GM21786 (cell line): ENCODE measurements around the gene METTL16.

Experiments
- ATAC-seq: cut with Tn5 transposase; IDR thresholded peaks from one replicate; pipeline ENCODE4 v1.9.1; 2021; ENCODE audit not compliant: unreplicated experiment

METTL16 gene

GRCh38 chr17:2397247-2398171 lies 114.2 kb downstream of the METTL16 start:
- no peak for ATAC-seq

DNA sequence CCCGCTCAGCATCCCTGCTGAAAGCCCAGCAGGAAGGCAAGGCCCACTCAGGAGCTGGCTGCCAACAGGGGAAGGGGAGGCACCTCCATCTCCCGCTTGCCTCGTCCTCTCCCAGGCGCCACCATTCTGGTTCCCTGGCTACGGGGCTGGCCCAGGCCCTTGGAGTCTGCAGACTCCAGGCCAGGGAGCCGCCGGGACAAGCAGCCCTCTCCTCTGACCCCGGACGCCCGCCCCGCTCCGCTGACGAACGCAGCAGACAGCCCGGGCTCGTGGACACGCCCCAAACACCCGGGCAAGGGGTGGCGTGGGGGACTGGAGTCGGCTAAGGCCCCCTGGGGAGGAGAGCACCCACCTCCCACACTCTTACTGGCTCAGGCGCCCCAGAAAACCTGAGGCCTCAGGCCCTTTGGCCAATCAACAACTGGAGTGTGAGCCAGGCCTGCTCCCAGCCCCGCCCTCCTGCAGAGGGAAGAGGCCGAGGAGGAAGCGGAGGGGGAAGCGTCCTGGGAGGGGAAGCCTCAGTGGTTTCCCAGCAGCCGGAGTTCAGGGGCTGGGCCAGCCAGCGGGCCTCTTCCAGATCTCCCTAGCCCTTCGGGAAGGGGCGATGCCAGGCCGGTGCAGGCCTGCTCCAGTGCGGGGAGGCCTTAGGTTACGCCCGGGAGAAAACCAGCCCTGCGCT lies 115.0 kb downstream of the METTL16 start:
- peak; percentile 16 for ATAC-seq

DNA sequence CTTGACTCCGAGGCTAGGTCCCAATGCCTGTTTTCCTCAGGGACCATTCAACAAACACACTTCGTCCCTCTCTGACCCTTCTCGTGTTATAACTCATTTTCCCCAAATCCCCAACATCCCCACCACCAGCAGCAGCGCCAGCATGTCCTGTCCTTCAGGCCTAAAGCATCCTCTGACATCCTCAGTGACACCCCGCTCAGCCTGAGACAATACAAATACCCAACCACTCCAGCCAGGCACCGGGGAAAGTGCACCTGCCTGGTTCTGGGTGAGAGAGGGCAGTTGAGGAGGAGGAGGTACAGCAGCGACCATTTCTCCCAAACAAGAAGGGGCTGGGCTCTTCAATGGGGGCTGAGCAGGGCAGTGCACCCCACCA lies 115.5 kb downstream of the METTL16 start:
- no peak for ATAC-seq

DNA sequence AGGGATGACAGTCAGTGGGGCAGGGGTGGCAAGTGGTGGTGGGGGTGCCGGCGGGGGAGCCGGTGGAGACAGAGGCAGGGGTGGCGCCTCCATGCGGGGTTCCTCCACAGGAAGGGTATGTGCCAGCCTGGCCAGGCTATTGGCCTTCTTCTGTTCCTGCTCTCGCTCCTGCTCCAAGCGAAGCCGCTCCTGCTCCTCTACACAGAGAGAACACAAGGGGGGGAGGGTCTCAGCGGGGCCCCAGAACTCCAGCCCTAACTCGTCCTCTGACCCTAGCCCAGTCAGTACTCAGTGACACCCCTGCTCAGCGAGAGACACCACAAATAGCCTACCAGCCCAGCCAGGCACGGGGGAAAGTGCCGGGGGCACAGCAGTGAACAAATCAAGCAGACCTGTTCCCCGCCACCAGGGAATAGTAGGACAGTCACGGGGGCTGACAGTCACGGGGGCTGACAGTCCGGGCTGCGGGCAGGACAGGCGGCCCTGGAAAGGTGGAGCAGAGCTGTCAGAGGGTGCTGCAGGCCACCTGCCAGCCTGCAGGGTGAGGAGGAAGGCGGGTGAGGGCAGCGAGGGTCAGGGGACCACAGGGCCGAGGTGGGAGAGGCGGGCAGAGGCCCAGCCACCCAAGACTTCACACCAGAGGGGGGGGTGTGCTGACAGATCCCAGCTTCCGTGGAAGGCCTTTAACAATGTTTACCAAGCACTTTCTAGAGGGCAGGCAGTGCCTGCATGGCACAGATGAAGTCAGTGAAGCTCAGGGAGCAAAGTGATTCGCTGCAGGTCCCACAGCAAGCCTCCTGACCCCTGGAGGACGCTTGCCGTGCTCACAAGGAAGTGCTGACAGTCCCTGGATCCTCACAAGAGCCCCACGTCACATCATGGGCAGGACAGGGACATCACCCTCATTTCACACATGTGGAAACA lies 116.2 kb downstream of the METTL16 start:
- no peak for ATAC-seq

- no peak for ATAC-seq
Measured at GRCh38 chr17:2394775-2395201, 116.9 kb downstream of the METTL16 start.

DNA sequence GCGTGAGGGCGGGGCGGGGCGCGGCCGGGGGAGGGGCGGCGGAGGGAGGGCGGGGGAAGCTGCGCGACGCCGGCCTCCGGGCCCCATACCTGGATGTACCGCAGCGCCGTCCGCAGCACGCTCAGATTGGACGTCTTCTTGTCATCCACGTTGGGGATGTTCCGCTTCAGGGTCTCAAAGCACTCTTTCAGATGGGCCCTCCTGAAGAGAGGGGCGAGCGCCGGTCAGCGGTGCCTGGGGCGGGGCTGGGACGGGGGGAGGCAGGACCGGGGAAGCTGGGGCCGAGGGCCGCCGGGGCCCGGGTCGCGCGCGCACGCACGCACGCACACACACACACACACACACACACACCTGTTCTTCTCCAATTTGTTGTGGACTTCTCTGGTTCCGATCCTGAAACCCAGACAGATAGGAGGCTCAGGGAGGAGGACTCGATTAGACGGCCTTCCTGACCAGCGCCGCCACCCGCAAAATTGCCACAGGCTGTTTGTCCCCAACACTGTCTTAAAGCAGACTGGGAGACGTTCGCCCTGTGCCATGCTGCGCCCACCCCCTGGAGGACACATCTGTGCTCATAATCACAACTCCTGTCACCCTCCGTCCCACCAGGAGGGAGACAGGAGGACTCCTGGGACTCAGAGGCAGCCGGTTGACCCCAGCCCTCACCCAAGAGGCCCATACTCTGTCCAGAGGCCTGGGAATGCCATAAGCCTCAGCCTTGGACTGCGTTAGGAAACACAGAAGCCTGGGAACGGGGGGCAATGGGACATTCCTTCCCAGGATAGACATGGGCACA lies 117.5 kb downstream of the METTL16 start:
- ATAC-seq = no peak

DNA sequence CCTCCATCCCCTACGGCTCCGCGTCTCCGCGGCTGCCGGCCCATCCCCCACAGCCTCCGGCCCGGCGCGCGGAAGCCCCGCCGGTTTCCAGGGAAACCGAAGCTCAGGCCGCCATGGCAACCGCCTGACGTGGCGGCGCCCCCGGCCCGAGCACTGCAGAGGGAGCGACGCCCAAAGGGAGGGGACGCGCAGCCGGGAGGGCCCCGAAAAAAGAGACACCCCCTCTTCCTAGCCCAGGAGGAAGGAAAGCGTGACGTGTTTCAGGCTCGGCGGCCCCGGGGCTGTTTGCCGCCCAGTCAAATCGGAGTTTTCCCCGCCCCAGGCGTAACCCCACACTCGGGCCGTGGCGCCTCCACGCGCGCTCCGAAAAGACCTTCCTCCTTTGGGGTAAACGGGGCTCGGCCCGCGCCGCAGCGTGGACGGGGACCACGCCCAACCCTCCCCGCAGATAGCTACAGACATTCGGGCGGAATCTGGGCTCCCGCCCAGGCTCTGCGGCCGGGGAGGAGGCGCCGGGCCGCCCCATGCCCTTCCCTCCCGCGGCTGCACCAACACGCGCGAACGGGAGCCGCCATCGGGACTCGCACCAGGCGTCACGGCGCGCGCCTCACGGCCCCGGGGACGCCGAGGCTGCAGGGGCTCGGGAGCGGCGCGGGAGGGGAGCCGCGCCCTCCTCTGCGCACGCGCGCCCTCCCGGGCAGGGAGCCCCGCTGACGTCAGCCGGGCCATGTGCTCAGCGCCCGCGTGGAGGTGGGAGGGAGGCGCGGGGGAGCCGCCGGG lies 118.3 kb downstream of the METTL16 start:
- peak; percentile 24 for ATAC-seq

DNA sequence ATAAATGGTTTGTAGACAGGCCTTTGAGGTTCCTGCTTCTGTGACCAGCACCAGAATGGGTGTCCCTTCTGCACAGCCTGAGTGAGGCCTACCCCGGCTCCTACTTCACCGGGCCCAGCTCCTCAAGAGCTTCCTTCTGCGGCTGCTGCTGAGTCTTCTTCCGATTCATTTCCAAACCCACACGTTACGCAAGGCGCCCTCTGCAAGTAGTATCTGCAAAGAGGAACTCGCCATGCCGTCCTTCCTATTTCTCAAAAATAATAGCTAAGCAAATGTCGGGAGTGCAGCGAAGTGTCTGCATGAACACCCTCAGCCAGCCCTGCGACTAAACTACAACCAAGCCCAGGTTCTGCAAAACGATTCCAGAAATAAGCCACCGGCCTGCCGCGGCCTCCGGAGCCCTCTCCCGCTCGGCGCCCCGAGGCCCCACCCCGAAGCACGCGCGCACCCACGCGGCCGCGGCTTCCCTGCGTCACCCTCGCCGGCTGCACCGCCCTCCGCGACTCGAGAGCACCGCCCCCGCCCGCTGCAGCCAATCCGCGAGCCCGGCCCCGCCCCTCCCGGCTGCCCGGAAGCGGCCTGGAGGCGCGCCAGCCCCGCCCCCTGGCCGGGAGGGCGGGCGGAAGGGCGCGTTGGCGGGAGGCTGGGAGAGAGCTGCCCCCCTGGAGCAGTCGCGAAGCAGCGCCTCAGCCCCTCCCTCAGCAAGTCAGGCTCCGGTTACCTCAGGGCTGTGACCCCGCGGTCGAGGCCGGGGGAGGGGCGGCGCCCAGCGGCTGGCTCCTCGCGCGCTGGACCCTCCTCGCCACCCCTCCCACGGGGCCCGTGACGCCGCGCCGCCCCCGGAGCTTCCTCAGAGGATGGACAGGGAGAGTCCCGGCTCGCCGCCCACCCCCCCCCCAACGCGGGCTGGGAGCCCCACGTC lies 119.2 kb downstream of the METTL16 start:
- ATAC-seq = peak; percentile 44

- no peak for ATAC-seq
Measured at GRCh38 chr17:2391597-2392251, 120.0 kb downstream of the METTL16 start.

DNA sequence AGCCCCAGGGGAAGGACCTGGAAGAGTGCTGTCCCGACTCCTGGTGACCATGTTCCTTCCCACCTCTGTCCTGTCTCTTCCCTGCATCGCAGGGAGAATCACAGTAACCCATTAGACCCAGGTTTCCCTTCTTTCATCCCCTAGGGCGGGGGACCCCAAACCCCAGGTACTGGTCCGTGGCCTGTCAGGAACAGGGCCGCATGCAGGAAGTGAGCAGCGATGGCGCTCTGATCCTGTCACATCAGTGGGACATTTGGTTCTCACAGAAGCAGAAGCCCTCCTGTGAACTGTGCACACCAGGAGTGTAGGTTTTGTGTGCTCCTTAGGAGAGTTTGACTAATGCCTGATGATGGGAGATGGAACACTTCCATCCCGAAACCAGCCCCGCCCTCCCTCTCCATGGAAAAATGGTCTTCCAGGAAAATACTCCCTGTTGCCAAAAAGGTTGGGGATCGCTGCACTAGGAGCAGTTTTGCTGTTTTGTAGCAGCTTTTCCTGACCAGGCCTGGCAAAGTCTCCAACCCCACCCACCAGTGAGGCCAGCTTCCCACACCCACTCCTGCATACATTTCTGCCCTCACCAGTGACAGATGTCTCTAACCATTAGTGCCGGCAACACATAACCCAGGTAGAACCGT lies 121.4 kb downstream of the METTL16 start:
- no peak for ATAC-seq

DNA sequence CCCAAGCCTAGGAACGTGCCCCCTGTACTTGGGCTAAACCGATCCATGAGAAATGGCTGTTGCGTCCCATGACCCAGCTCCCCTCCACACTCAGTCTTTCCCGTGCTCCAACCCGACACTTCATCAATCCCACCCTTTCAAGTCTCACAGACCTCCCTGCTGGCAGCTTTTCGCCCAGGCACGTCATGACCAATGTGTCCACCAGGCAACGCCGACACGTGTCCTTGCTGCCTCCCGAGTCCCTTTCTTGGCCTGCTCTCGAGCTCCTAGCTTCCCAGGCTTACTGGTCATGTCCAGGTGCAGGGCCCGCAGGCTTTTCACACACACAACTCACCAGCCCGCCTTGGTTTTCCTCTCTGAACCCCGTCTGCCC lies 123.0 kb downstream of the METTL16 start:
- no peak for ATAC-seq

- no peak for ATAC-seq
Measured at GRCh38 chr17:2388020-2388682, 123.5 kb downstream of the METTL16 start.

DNA sequence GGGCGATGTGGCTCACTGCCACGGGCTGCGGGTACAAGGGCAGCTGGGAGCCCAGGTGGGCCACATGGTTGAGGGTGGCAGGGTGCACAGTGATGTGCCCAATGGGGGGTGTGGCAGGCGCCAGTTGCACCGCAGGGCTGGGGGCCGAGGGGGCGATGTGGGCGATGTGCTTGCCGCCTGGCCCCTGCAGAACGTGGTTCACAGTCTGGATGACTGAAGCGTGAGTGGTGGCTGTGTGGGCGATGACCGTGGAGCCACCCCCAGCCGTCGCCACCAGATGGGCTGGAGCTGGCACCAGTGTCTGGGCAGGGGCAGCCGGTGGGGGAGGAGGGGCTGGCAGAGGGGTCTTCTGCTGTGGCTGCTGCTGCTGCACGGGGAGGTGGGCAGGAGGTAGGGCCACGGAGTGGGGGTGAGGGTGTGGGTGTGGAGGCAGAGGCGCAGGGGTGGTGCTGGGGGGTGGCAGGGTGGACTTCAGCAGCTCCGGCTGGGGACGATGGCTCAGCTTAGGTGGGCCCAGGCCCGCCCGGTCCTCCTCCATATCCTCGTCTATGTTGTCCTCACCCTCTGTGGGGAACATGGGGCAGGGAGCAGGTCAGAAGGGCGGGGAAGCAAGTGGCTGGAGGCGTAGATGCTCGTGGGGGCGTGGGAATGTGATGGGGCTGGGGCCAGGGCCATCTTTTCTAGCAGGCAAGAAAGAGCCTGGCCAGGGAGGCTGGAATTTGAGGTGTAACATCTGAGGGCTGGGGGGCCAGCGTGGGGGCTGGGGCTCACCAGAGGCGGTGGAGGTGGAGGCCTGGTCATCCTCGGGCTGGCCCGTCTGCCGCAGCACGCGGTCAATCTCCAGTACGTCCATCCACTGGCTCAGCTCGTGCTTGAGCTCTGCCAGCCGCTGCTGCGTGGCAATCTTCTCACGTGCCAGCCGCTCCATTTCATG lies 124.3 kb downstream of the METTL16 start:
- ATAC-seq = no peak

DNA sequence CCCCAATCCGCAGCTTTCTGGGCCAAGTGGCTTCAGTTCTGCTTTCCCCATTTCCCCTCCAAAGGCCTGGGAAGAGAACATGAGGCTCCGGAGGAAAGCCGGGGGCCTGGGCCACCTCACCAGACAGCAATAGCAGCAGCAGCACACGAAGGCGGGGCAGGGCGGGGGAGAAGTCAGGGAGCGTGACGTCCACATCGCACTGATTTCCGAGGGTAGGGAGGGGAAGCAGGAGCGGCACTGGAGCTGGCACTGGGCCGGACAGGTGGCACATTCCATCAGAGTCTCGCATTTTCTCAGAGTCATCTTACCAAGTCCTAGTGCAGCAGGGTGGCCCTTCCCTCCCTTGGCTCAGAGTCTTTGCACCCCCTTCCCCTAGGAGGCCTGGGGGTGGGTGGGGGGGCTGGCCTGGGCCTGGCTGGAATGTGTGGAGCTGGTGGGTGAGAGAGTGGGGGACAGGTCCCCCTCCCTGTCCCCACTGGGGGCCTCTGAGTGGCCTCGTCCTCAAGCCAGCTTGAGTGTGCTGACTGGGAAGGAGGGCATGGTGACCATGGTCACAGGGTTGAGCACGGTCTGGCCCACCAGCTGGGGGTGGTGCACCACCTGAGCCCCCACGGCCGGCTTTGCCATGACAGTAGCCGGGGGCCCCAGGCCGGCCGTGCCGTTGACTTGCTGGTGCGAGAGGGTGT lies 125.1 kb downstream of the METTL16 start:
- ATAC-seq = no peak
